ENCODE measurements around the gene NFATC3.
"Not testable (repeated sequence)": the region's sequence is repeated elsewhere in the genome, so short reads cannot be mapped to it uniquely, and the experiment has no call there.

The NFATC3 gene

GRCh38 chr16:68130520-68130919, 45.4 kb downstream of the NFATC3 start:
- DNase-seq (ENCODE audit: insufficient read length, low spot score) (no peak), FAIRE-seq (no peak)
- TF ChIP-seq TAF1 (IDR thresholded peaks at IDR 0.05; ENCODE audit: low read depth, low read length) (no peak), POLR2A (IDR thresholded peaks at IDR 0.05; ENCODE audit: low read depth, low read length) (no peak), PAX5 (IDR thresholded peaks at IDR 0.05; ENCODE audit: insufficient read depth, low read length, severe bottlenecking) (no peak)

- FAIRE-seq: peak; percentile 47
- TF ChIP-seq SPI1 (IDR thresholded peaks at IDR 0.05; ENCODE audit: low read depth, low read length): peak; percentile 43; the same call in 1 of the 2 replicates
- no peak for TF ChIP-seq TAF1 (IDR thresholded peaks at IDR 0.05; ENCODE audit: low read depth, low read length)
- DNase-seq (ENCODE audit: insufficient read length, low spot score): no peak
Measured at GRCh38 chr16:68131813-68132706, 46.9 kb downstream of the NFATC3 start.

GRCh38 chr16:68133000-68133399, 47.8 kb downstream of the NFATC3 start:
- DNase-seq (ENCODE audit: insufficient read length, low spot score); FAIRE-seq: not testable (repeated sequence)

- no peak for FAIRE-seq
- TF ChIP-seq POLR2A (IDR thresholded peaks at IDR 0.05; ENCODE audit: low read depth, low read length) (no peak), TAF1 (IDR thresholded peaks at IDR 0.05; ENCODE audit: low read depth, low read length) (no peak), POLR2AphosphoS5 (IDR thresholded peaks at IDR 0.05; ENCODE audit: low read depth, low read length) (no peak), POU2F2 (IDR thresholded peaks at IDR 0.05; ENCODE audit: low read depth, low read length) (no peak), SPI1 (IDR thresholded peaks at IDR 0.05; ENCODE audit: low read depth, low read length) (no peak), PAX5 (IDR thresholded peaks at IDR 0.05; ENCODE audit: insufficient read depth, low read length, severe bottlenecking) (no peak)
- no peak for DNase-seq (ENCODE audit: insufficient read length, low spot score)
Measured at GRCh38 chr16:68134644-68135043, 49.5 kb downstream of the NFATC3 start.

- TF ChIP-seq TAF1 (IDR thresholded peaks at IDR 0.05; ENCODE audit: low read depth, low read length) (no peak), PAX5 (IDR thresholded peaks at IDR 0.05; ENCODE audit: insufficient read depth, low read length, severe bottlenecking) (no peak), POLR2A (IDR thresholded peaks at IDR 0.05; ENCODE audit: low read depth, low read length) (no peak), POLR2AphosphoS5 (IDR thresholded peaks at IDR 0.05; ENCODE audit: low read depth, low read length) (no peak), POU2F2 (IDR thresholded peaks at IDR 0.05; ENCODE audit: low read depth, low read length) (no peak), SPI1 (IDR thresholded peaks at IDR 0.05; ENCODE audit: low read depth, low read length) (no peak)
- DNase-seq (ENCODE audit: insufficient read length, low spot score) (no peak), FAIRE-seq (no peak)
Measured at GRCh38 chr16:68136515-68136914, 51.3 kb downstream of the NFATC3 start.

GRCh38 chr16:68144008-68144407, 58.8 kb downstream of the NFATC3 start:
- TF ChIP-seq PAX5 (IDR thresholded peaks at IDR 0.05; ENCODE audit: insufficient read depth, low read length, severe bottlenecking): no peak
- TF ChIP-seq POLR2AphosphoS5 (IDR thresholded peaks at IDR 0.05; ENCODE audit: low read depth, low read length): no peak
- TF ChIP-seq TAF1 (IDR thresholded peaks at IDR 0.05; ENCODE audit: low read depth, low read length): no peak
- TF ChIP-seq POLR2A (IDR thresholded peaks at IDR 0.05; ENCODE audit: low read depth, low read length): no peak
- TF ChIP-seq POU2F2 (IDR thresholded peaks at IDR 0.05; ENCODE audit: low read depth, low read length): no peak
- TF ChIP-seq SPI1 (IDR thresholded peaks at IDR 0.05; ENCODE audit: low read depth, low read length): no peak
- DNase-seq (ENCODE audit: insufficient read length, low spot score) (no peak), FAIRE-seq (no peak)

GRCh38 chr16:68146585-68146984, 61.4 kb downstream of the NFATC3 start:
- DNase-seq (ENCODE audit: insufficient read length, low spot score) (no peak), FAIRE-seq (no peak)
- no peak for TF ChIP-seq POLR2A (IDR thresholded peaks at IDR 0.05; ENCODE audit: low read depth, low read length)
- TF ChIP-seq POLR2AphosphoS5 (IDR thresholded peaks at IDR 0.05; ENCODE audit: low read depth, low read length): no peak
- TF ChIP-seq SPI1 (IDR thresholded peaks at IDR 0.05; ENCODE audit: low read depth, low read length): no peak
- TF ChIP-seq POU2F2 (IDR thresholded peaks at IDR 0.05; ENCODE audit: low read depth, low read length): no peak
- TF ChIP-seq PAX5 (IDR thresholded peaks at IDR 0.05; ENCODE audit: insufficient read depth, low read length, severe bottlenecking): no peak
- no peak for TF ChIP-seq TAF1 (IDR thresholded peaks at IDR 0.05; ENCODE audit: low read depth, low read length)

GRCh38 chr16:68147444-68147843, 62.3 kb downstream of the NFATC3 start:
- FAIRE-seq (no peak), DNase-seq (ENCODE audit: insufficient read length, low spot score) (no peak)
- no peak for TF ChIP-seq POLR2AphosphoS5 (IDR thresholded peaks at IDR 0.05; ENCODE audit: low read depth, low read length)
- TF ChIP-seq POLR2A (IDR thresholded peaks at IDR 0.05; ENCODE audit: low read depth, low read length): no peak
- no peak for TF ChIP-seq SPI1 (IDR thresholded peaks at IDR 0.05; ENCODE audit: low read depth, low read length)
- TF ChIP-seq PAX5 (IDR thresholded peaks at IDR 0.05; ENCODE audit: insufficient read depth, low read length, severe bottlenecking): no peak
- TF ChIP-seq POU2F2 (IDR thresholded peaks at IDR 0.05; ENCODE audit: low read depth, low read length): no peak
- no peak for TF ChIP-seq TAF1 (IDR thresholded peaks at IDR 0.05; ENCODE audit: low read depth, low read length)

GRCh38 chr16:68149596-68149995, 64.4 kb downstream of the NFATC3 start:
- no peak for FAIRE-seq
- DNase-seq (ENCODE audit: insufficient read length, low spot score): no peak
- no peak for TF ChIP-seq POLR2AphosphoS5 (IDR thresholded peaks at IDR 0.05; ENCODE audit: low read depth, low read length)
- no peak for TF ChIP-seq POLR2A (IDR thresholded peaks at IDR 0.05; ENCODE audit: low read depth, low read length)
- no peak for TF ChIP-seq SPI1 (IDR thresholded peaks at IDR 0.05; ENCODE audit: low read depth, low read length)
- no peak for TF ChIP-seq POU2F2 (IDR thresholded peaks at IDR 0.05; ENCODE audit: low read depth, low read length)
- TF ChIP-seq PAX5 (IDR thresholded peaks at IDR 0.05; ENCODE audit: insufficient read depth, low read length, severe bottlenecking): no peak
- TF ChIP-seq TAF1 (IDR thresholded peaks at IDR 0.05; ENCODE audit: low read depth, low read length): no peak

GRCh38 chr16:68155425-68155824, 70.3 kb downstream of the NFATC3 start:
- TF ChIP-seq POLR2A (IDR thresholded peaks at IDR 0.05; ENCODE audit: low read depth, low read length): no peak
- no peak for TF ChIP-seq TAF1 (IDR thresholded peaks at IDR 0.05; ENCODE audit: low read depth, low read length)
- no peak for TF ChIP-seq POU2F2 (IDR thresholded peaks at IDR 0.05; ENCODE audit: low read depth, low read length)
- no peak for TF ChIP-seq SPI1 (IDR thresholded peaks at IDR 0.05; ENCODE audit: low read depth, low read length)
- TF ChIP-seq PAX5 (IDR thresholded peaks at IDR 0.05; ENCODE audit: insufficient read depth, low read length, severe bottlenecking): no peak
- TF ChIP-seq POLR2AphosphoS5 (IDR thresholded peaks at IDR 0.05; ENCODE audit: low read depth, low read length): no peak
- DNase-seq (ENCODE audit: insufficient read length, low spot score) (no peak), FAIRE-seq (no peak)

Measured in GM12891 (cell line).